K562 (cell line): ENCODE results near the gene GALNT13. TPM values are rescaled to one million over a fixed set of nuclear protein-coding genes. Genes with fewer than 3 reads are reported as not detected.

Experiments used
- ATAC-seq: fragments of 200-7000 bp; cut with Tn5 transposase; 3 replicates; pipeline ENCODE4 v1.9.1; 2020; ENCODE audit warnings: moderate library complexity
- BruUV-seq: library from RNA; stranded (reverse); fragments of 400-500 nt; replicated peaks from 2 replicates; lab custom pipeline; 2021; lab: Mats Ljungman, UMichigan
- CTCF ChIA-PET: fragments of 300-600 bp; formaldehyde crosslinking; extraction: SDS; loops from one replicate; lab custom pipeline; 2021; ENCODE audit warnings: low intra/inter-chr PET ratio; lab: Yijun Ruan, JAX
- POLR2A ChIA-PET: fragments of 300-600, 350-650 bp; sonication (Branson Sonifier 250); formaldehyde crosslinking; extraction: SDS; loops from one replicate; lab custom pipeline; 2021; ENCODE audit warnings: antibody characterized with exemption, inconsistent platforms; lab: Yijun Ruan, JAX
- DNase-seq, 4 experiments: peaks; one replicate each; pipeline versions ENCODE4 v3.0.0 to v3.0.0-alpha.2; 2011 to 2018; ENCODE audit warnings: low spot score in 3 of 4, mixed read lengths in 3 of 4; ENCODE audit errors: extremely low read depth in 1 of 4
- FAIRE-seq: peaks from 2 replicates; lab custom pipeline; 2011; peaks lifted over from hg19 to GRCh38; lab: Jason Lieb, UNC
- H2AFZ ChIP-seq: 2 replicates; pipeline ENCODE4 v1.6.0; 2011; ENCODE audit warnings: low read depth, low read length, control low read depth, inconsistent platforms
- H3K27ac ChIP-seq: fragments of 200-600 bp; 3 replicates; pipeline ENCODE4 v1.8.0; 2011; ENCODE audit warnings: low read depth, mild to moderate bottlenecking, control low read depth, inconsistent platforms, low read length, moderate library complexity, mixed read lengths; ENCODE audit errors: extremely low read depth
- H3K27me3 ChIP-seq, 2 experiments: fragments of 300-600 bp in 1 of 2; 2 replicates in 1 of 2; 3 replicates in 1 of 2; pipeline versions ENCODE4 v1.6.0 to v1.8.0; 2011; ENCODE audit warnings: inconsistent platforms in 2 of 2, low read length in 2 of 2, mild to moderate bottlenecking in 1 of 2, mixed read lengths in 1 of 2, moderate library complexity in 1 of 2; ENCODE audit not compliant: control insufficient read depth in 2 of 2, insufficient read depth in 2 of 2
- H3K36me3 ChIP-seq: fragments of 300-600 bp; 3 replicates; pipeline ENCODE4 v1.8.0; 2011; ENCODE audit warnings: mild to moderate bottlenecking, low read length, inconsistent platforms; ENCODE audit not compliant: control insufficient read depth, insufficient read depth
- H3K4me1 ChIP-seq, 2 experiments: fragments of 200-600 bp in 1 of 2; replicated peaks in 1 of 2; 2 replicates in 1 of 2; 3 replicates in 1 of 2; pipeline versions ENCODE4 v1.5.1 to v1.8.0; 2011; ENCODE audit warnings: inconsistent platforms in 2 of 2, low read length in 2 of 2, mild to moderate bottlenecking in 1 of 2, mixed read lengths in 1 of 2, moderate library complexity in 1 of 2; ENCODE audit not compliant: control insufficient read depth in 2 of 2, insufficient read depth in 2 of 2
- H3K4me2 ChIP-seq: 2 replicates; pipeline ENCODE4 v1.6.1; 2011; ENCODE audit warnings: low read length, control low read depth, inconsistent platforms, mixed read lengths; ENCODE audit not compliant: insufficient read depth
- H3K4me3 ChIP-seq: fragments of 200-600 bp; sonication (generic), shearing (Covaris generic); 2 replicates; pipeline ENCODE4 v1.5.1; 2016; ENCODE audit warnings: control low read depth, inconsistent platforms
- H3K79me2 ChIP-seq: fragments of 200-600 bp; 3 replicates; pipeline ENCODE4 v1.8.0; 2011; ENCODE audit warnings: low read length, inconsistent platforms; ENCODE audit not compliant: control insufficient read depth, insufficient read depth
- H3K9ac ChIP-seq, 2 experiments: 2 replicates each; pipeline versions ENCODE4 v1.6.0 to v1.6.1; 2011; ENCODE audit warnings: low read depth in 2 of 2, low read length in 2 of 2, control low read depth in 1 of 2, inconsistent platforms in 1 of 2, mild to moderate bottlenecking in 1 of 2, mixed read lengths in 1 of 2; ENCODE audit not compliant: insufficient read depth in 1 of 2
- H3K9me1 ChIP-seq: one replicate; pipeline ENCODE4 v1.6.0; 2011; ENCODE audit warnings: inconsistent platforms, mild to moderate bottlenecking, low read length, moderate library complexity; ENCODE audit not compliant: control insufficient read depth, insufficient read depth
- H3K9me3 ChIP-seq: replicated peaks from 2 replicates; pipeline ENCODE4 v1.5.1; 2011; ENCODE audit warnings: low read depth, low read length, inconsistent platforms; ENCODE audit not compliant: control insufficient read depth, insufficient read depth
- H4K20me1 ChIP-seq: replicated peaks from 2 replicates; pipeline ENCODE4 v1.6.1; 2011; ENCODE audit warnings: low read length, inconsistent platforms, mixed read lengths; ENCODE audit not compliant: control insufficient read depth, insufficient read depth
- ADNP ChIP-seq: fragments of 200-800 bp; sonication (Bioruptor generic); IDR thresholded peaks from 2 replicates; pipeline ENCODE4 v1.6.1; 2016; ENCODE audit warnings: missing genetic modification characterization, missing compliant biosample characterization
- E2F3 ChIP-seq: fragments of 250-450 bp; sonication (Bioruptor Pico); IDR thresholded peaks from 2 replicates; pipeline ENCODE4 v1.4.0; 2020; ENCODE audit warnings: mild to moderate bottlenecking
- ETV1 ChIP-seq: fragments of 450-650 bp; conservative IDR thresholded peaks from 2 replicates; pipeline ENCODE4 v1.6.1; 2016; ENCODE audit warnings: missing genetic modification characterization, control low read depth, low read depth, missing compliant biosample characterization
- PHF8 ChIP-seq: fragments of 200-600 bp; sonication (generic); IDR thresholded peaks from 2 replicates; pipeline ENCODE4 v1.6.1; 2012; ENCODE audit warnings: mixed run types, mild to moderate bottlenecking, inconsistent platforms, low read length, moderate library complexity, borderline replicate concordance
- SMARCA4 ChIP-seq: fragments of 450-650 bp; IDR thresholded peaks from 2 replicates; pipeline ENCODE4 v1.6.1; 2016
- U2AF1 ChIP-seq: fragments of 200-400 bp; formaldehyde crosslinking; optimal IDR thresholded peaks from 2 replicates; pipeline ENCODE3; 2017; ENCODE audit warnings: mild to moderate bottlenecking, low read depth, low read length, moderate library complexity
- ZBTB8A ChIP-seq: fragments of 450-650 bp; IDR thresholded peaks from 2 replicates; pipeline ENCODE4 v1.6.1; 2018; ENCODE audit warnings: mild to moderate bottlenecking, moderate library complexity; ENCODE audit not compliant: partially characterized antibody
- WGBS: fragments of 100-300 bp; shearing (Covaris generic); methylation state at CpG from one replicate; pipeline ENCODE4 v1.1.6; 2016; ENCODE audit warnings: low coverage, mixed read lengths; ENCODE audit not compliant: insufficient coverage; ENCODE audit errors: missing lambda C conversion rate; 5-methylcytosine and 5-hydroxymethylcytosine counted together
- in situ Hi-C: fragments of 300-500 bp; cut with MboI; formaldehyde crosslinking; loops from 4 replicates; pipeline ENCODE4 v1.15.0; 2018; ENCODE audit warnings: inconsistent platforms, mixed read lengths
- intact Hi-C: fragments of 100-400 bp; cut with micrococcal nuclease; formaldehyde crosslinking; loops from 2 replicates; pipeline ENCODE4 v1.14.2; 2022
- polyA plus RNA-seq, 8 experiments: library from polyadenylated mRNA; depleted of rRNA in 4 of 8; stranded (reverse) in 5 of 8; unstranded in 3 of 8; fragments of >200 nt; fragmentation: Nextera tagmentation in 2 of 8; fragmentation: Illumina TruSeq in 1 of 8; extraction: Ambion mirVana in 2 of 8; extraction: Trizol in 1 of 8; gene quantifications; 2 replicates each; pipeline versions ENCODE4 v1.2.1 to v1.2.3, GENCODE V29; 2011 to 2014; ENCODE audit warnings: inconsistent platforms in 1 of 8, missing spikeins in 1 of 8
- total RNA-seq, 7 experiments: library from RNA; depleted of rRNA in 6 of 7; stranded (reverse); fragments of >200 nt in 6 of 7; fragmentation: Illumina TruSeq in 2 of 7; extraction: Trizol in 2 of 7; gene quantifications; 2 replicates each; pipeline versions ENCODE4 v1.2.1 to v1.2.3, GENCODE V29; 2011 to 2021; ENCODE audit warnings: low replicate concordance in 1 of 7
- TF ChIP-seq, protein P1 (sequence below): fragments of 250-450 bp; sonication (Bioruptor Pico); IDR thresholded peaks from 2 replicates; pipeline ENCODE4 v1.5.0; 2021

The GALNT13 gene
- total and polyA plus RNA-seq, 9 of the 15 experiments (the other 6 are each of a cell fraction or from before 2014, with no cell fraction given): not detected

- Histone ChIP-seq H3K79me2 (no peaks in the 10 kb centered on the region), H3K4me2 (no peak overlapping the region), H3K27me3 (no peaks in the 10 kb centered on the region), H2AFZ (no peak overlapping the region), H3K4me1 (no peaks in the 10 kb centered on the region), H3K36me3 (no peaks in the 10 kb centered on the region), H3K4me3 (no peak overlapping the region)
- CTCF ChIA-PET: interaction anchor here (0.8 kb wide), 1 partner anchor 858 kb away, joined by 3 read pairs; no protein-coding TSS in a partner anchor
- intact Hi-C loops (no loop called here), in situ Hi-C loops (no loop called here)
- ATAC-seq: no peak
- no TSS peak for BruUV-seq
- WGBS: 0% methylated on average over 2 of the region's 2 CpGs
- TF ChIP-seq SMARCA4 (no peak), PHF8 (no peak), E2F3 (CRISPR knock-in tag) (no peak), ZBTB8A (no peak), ETV1 (tag) (no peak), ADNP (tag) (no peak), U2AF1 (no peak)
- TF ChIP-seq, protein P1, sequence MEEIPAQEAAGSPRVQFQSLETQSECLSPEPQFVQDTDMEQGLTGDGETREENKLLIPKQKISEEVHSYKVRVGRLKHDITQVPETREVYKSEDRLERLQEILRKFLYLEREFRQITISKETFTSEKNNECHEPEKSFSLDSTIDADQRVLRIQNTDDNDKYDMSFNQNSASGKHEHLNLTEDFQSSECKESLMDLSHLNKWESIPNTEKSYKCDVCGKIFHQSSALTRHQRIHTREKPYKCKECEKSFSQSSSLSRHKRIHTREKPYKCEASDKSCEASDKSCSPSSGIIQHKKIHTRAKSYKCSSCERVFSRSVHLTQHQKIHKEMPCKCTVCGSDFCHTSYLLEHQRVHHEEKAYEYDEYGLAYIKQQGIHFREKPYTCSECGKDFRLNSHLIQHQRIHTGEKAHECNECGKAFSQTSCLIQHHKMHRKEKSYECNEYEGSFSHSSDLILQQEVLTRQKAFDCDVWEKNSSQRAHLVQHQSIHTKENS: no peak
- TF ChIP-seq, all 486 proteins: peak for 0
- FAIRE-seq (no peak), DNase-seq (no peak)
- H3K27ac ChIP-seq: no peak overlapping the region
- POLR2A ChIA-PET: no interaction called here
- no peaks in the 10 kb centered on the region for H4K20me1 ChIP-seq
- no peaks in the 10 kb centered on the region for H3K9me1 ChIP-seq
- H3K9me3 ChIP-seq: peaks cover 2% of the 10 kb centered on the region
- H3K9ac ChIP-seq: no peak overlapping the region
Observed at GRCh38 chr2:154452471-154452870, 580.7 kb downstream of the GALNT13 start.
